GM18868 (cell line): Measurements from ENCODE around the gene ING5.
"Not testable (repeated sequence)": the region's sequence is repeated elsewhere in the genome, so short reads cannot be mapped to it uniquely, and the experiment has no call there.

Experiments
- ATAC-seq: cut with Tn5 transposase; IDR thresholded peaks from one replicate; pipeline ENCODE4 v1.9.1; 2021; ENCODE audit warnings: mild to moderate bottlenecking, moderate library complexity; ENCODE audit not compliant: unreplicated experiment

Gene ING5

GRCh38 chr2:241759067-241759807, 57.4 kb downstream of the ING5 start:
- ATAC-seq, result no peak

- not testable (repeated sequence) for ATAC-seq
Measured at GRCh38 chr2:241759893-241760292, 58.1 kb downstream of the ING5 start.

- no peak for ATAC-seq
Measured at GRCh38 chr2:241760301-241760771, 58.5 kb downstream of the ING5 start.

GRCh38 chr2:241762321-241762932, 60.6 kb downstream of the ING5 start:
- no peak for ATAC-seq

- ATAC-seq, result no peak
Measured at GRCh38 chr2:241762933-241763369, 61.1 kb downstream of the ING5 start.

- no peak for ATAC-seq
Measured at GRCh38 chr2:241763551-241764274, 61.9 kb downstream of the ING5 start.

GRCh38 chr2:241764275-241765241, 62.7 kb downstream of the ING5 start:
- no peak for ATAC-seq

- no peak for ATAC-seq
Measured at GRCh38 chr2:241767464-241768250, 65.8 kb downstream of the ING5 start.

GRCh38 chr2:241768251-241768711, 66.4 kb downstream of the ING5 start:
- ATAC-seq, result no peak

GRCh38 chr2:241768850-241769249, 67.0 kb downstream of the ING5 start:
- no peak for ATAC-seq

- ATAC-seq, result no peak
Measured at GRCh38 chr2:241769819-241770184, 68.0 kb downstream of the ING5 start.

GRCh38 chr2:241770185-241770935, 68.5 kb downstream of the ING5 start:
- no peak for ATAC-seq

GRCh38 chr2:241770936-241771285, 69.1 kb downstream of the ING5 start:
- no peak for ATAC-seq

GRCh38 chr2:241771286-241772062, 69.6 kb downstream of the ING5 start:
- no peak for ATAC-seq

GRCh38 chr2:241772063-241772499, 70.2 kb downstream of the ING5 start:
- ATAC-seq, result no peak

- ATAC-seq, result no peak
Measured at GRCh38 chr2:241773511-241774418, 71.9 kb downstream of the ING5 start.
